Natural killer cell (primary cell): Measurements from ENCODE around the gene WT1. TPM values are rescaled to one million over a fixed set of nuclear protein-coding genes. Genes with fewer than 3 reads are reported as not detected.

ENCODE experiments used
- ATAC-seq, 3 donors: fragments of 150-1000 bp in 2 of 3; fragments of 200-7000 bp in 1 of 3; cut with Tn5 transposase; 1 replicate in 1 of 3; 2 replicates in 2 of 3; pipeline ENCODE4 v1.10.0; 2021; ENCODE audit warnings: mild to moderate bottlenecking in 2 of 3, moderate library complexity in 2 of 3
- DNase-seq, 2 donors: peaks; one replicate each; pipeline versions ENCODE4 v3.0.0 to v3.0.0-alpha.2; 2013 to 2021; ENCODE audit warnings: mixed read lengths in 1 of 2
- H3K27ac ChIP-seq: one replicate; pipeline ENCODE4 v1.5.1; 2013; ENCODE audit warnings: mild to moderate bottlenecking, low read length
- H3K27me3 ChIP-seq: one replicate; pipeline ENCODE4 v1.6.1; 2013; ENCODE audit warnings: low read length; ENCODE audit not compliant: control insufficient read depth, insufficient read depth
- H3K36me3 ChIP-seq: one replicate; pipeline ENCODE4 v1.6.1; 2013; ENCODE audit warnings: low read length; ENCODE audit not compliant: control insufficient read depth, insufficient read depth
- H3K4me1 ChIP-seq: one replicate; pipeline ENCODE4 v1.6.1; 2013; ENCODE audit warnings: low read length; ENCODE audit not compliant: control insufficient read depth, insufficient read depth
- H3K4me3 ChIP-seq: one replicate; pipeline ENCODE4 v1.5.1; 2013; ENCODE audit warnings: low read length
- H3K9me3 ChIP-seq: one replicate; pipeline ENCODE4 v1.6.1; 2013; ENCODE audit warnings: low read length; ENCODE audit not compliant: control insufficient read depth, insufficient read depth
- H3K27ac Mint-ChIP-seq, 2 donors: one replicate each; pipeline ENCODE4 v1.8.0; 2022; ENCODE audit warnings: mild to moderate bottlenecking in 2 of 2, mixed read lengths in 2 of 2, moderate library complexity in 1 of 2
- H3K27me3 Mint-ChIP-seq, 2 donors: one replicate each; pipeline ENCODE4 v1.8.0; 2022; ENCODE audit warnings: low read depth in 2 of 2, mixed read lengths in 2 of 2
- H3K36me3 Mint-ChIP-seq: one replicate; pipeline ENCODE4 v1.8.0; 2022; ENCODE audit warnings: mixed read lengths
- H3K4me1 Mint-ChIP-seq, 2 donors: one replicate each; pipeline ENCODE4 v1.8.0; 2022; ENCODE audit warnings: mixed read lengths in 2 of 2
- H3K4me3 Mint-ChIP-seq: one replicate; pipeline ENCODE4 v1.8.0; 2022; ENCODE audit warnings: mild to moderate bottlenecking, moderate library complexity, mixed read lengths
- H3K9me3 Mint-ChIP-seq, 2 donors: one replicate each; pipeline ENCODE4 v1.8.0; 2022; ENCODE audit warnings: mixed read lengths in 2 of 2
- CTCF ChIP-seq: fragments of 200-600 bp; IDR thresholded peaks from one replicate; pipeline ENCODE4 v1.8.0; 2022; ENCODE audit warnings: antibody characterized with exemption
- WGBS: methylation state at CpG from one replicate; pipeline ENCODE4 v1.1.7; 2013; ENCODE audit warnings: missing lambda C conversion rate; ENCODE audit not compliant: insufficient coverage; 5-methylcytosine and 5-hydroxymethylcytosine counted together
- intact Hi-C: fragments of 100-400 bp; cut with micrococcal nuclease; formaldehyde crosslinking; loops from one replicate; pipeline ENCODE4 v1.14.2; 2022
- total RNA-seq, 4 donors: library from RNA; stranded (reverse); fragments of 120-200 nt in 1 of 4; gene quantifications; one replicate each; pipeline versions ENCODE4 v1.2.3 to v1.2.4, GENCODE V29; 2013 to 2022

Gene WT1
- total RNA-seq, 3 donors from 2014 or later (not counting 1 experiment from before 2014, with no cell fraction given): not detected

- ATAC-seq: no peak
- H3K9me3 ChIP-seq: no peaks in the 10 kb centered on the region
- peaks cover 79 to 86% of the 10 kb centered on the region in 2 donors for H3K27me3 Mint-ChIP-seq
- H3K36me3 Mint-ChIP-seq: no peaks in the 10 kb centered on the region
- peaks cover 4 to 14% of the 10 kb centered on the region in 2 donors for H3K4me1 Mint-ChIP-seq
- no peak overlapping the region for H3K27ac Mint-ChIP-seq
- H3K27me3 ChIP-seq: peaks cover 53% of the 10 kb centered on the region
- H3K4me3 ChIP-seq: no peak overlapping the region
- H3K4me1 ChIP-seq: peaks cover 16% of the 10 kb centered on the region
- 64% methylated on average over 4 of the region's 5 CpGs for WGBS
- no peak for DNase-seq
- no peak for TF ChIP-seq CTCF
- H3K36me3 ChIP-seq: no peaks in the 10 kb centered on the region
- H3K4me3 Mint-ChIP-seq: no peak overlapping the region
- H3K27ac ChIP-seq: no peak overlapping the region
- intact Hi-C loops: no loop called here
- H3K9me3 Mint-ChIP-seq: no peaks in the 10 kb centered on the region
These were observed 5.9 kb downstream of the WT1 start for GRCh38 chr11:32429477-32429876.

GRCh38 chr11:32428665-32429303 is 6.6 kb downstream of the WT1 start:
- Histone ChIP-seq H3K4me3 (no peak overlapping the region), H3K4me1 (peaks cover 12% of the 10 kb centered on the region), H3K9me3 (no peaks in the 10 kb centered on the region), H3K27me3 (peaks cover 51% of the 10 kb centered on the region), H3K27ac (no peak overlapping the region), H3K36me3 (no peaks in the 10 kb centered on the region)
- no peaks in the 10 kb centered on the region for H3K9me3 Mint-ChIP-seq
- no peak overlapping the region for H3K4me3 Mint-ChIP-seq
- TF ChIP-seq CTCF: no peak
- 21% methylated on average over 31 of the region's 31 CpGs for WGBS
- ATAC-seq: no peak
- H3K36me3 Mint-ChIP-seq: no peaks in the 10 kb centered on the region
- intact Hi-C loops: no loop called here
- H3K27me3 Mint-ChIP-seq: peaks cover 77 to 83% of the 10 kb centered on the region in 2 donors
- H3K27ac Mint-ChIP-seq: no peak overlapping the region
- DNase-seq: no peak
- peaks cover 4 to 14% of the 10 kb centered on the region in 2 donors for H3K4me1 Mint-ChIP-seq

GRCh38 chr11:32427935-32428664 is 7.2 kb downstream of the WT1 start:
- DNase-seq: no peak
- peaks cover 4 to 9% of the 10 kb centered on the region in 2 donors for H3K4me1 Mint-ChIP-seq
- ATAC-seq: no peak
- H3K36me3 ChIP-seq: no peaks in the 10 kb centered on the region
- no peaks in the 10 kb centered on the region for H3K9me3 Mint-ChIP-seq
- intact Hi-C loops: no loop called here
- no peaks in the 10 kb centered on the region for H3K9me3 ChIP-seq
- H3K27ac ChIP-seq: no peak overlapping the region
- H3K27me3 Mint-ChIP-seq: peaks cover 70 to 77% of the 10 kb centered on the region in 2 donors
- peaks cover 45% of the 10 kb centered on the region for H3K27me3 ChIP-seq
- H3K27ac Mint-ChIP-seq: no peak overlapping the region
- no peaks in the 10 kb centered on the region for H3K36me3 Mint-ChIP-seq
- no peak overlapping the region for H3K4me3 Mint-ChIP-seq
- no peak overlapping the region for H3K4me3 ChIP-seq
- WGBS: 19% methylated on average over 41 of the region's 41 CpGs
- peaks cover 12% of the 10 kb centered on the region for H3K4me1 ChIP-seq
- TF ChIP-seq CTCF: no peak
